IPS-18a (cell line): ENCODE results near the gene ZNF266.

ENCODE experiments used
- H3K27ac ChIP-seq: one replicate; pipeline ENCODE4 v1.5.1; 2013; ENCODE audit warnings: low read length
- H3K27me3 ChIP-seq: one replicate; pipeline ENCODE4 v1.6.1; 2013; ENCODE audit warnings: mild to moderate bottlenecking, low read length; ENCODE audit not compliant: control insufficient read depth, insufficient read depth
- H3K36me3 ChIP-seq: one replicate; pipeline ENCODE4 v1.6.1; 2013; ENCODE audit warnings: low read depth, low read length; ENCODE audit not compliant: control insufficient read depth
- H3K4me1 ChIP-seq: one replicate; pipeline ENCODE4 v1.6.1; 2013; ENCODE audit warnings: low read depth, low read length; ENCODE audit not compliant: control insufficient read depth
- H3K4me3 ChIP-seq: one replicate; pipeline ENCODE4 v1.5.1; 2013; ENCODE audit warnings: low read length
- H3K9ac ChIP-seq: one replicate; pipeline ENCODE4 v1.6.1; 2013; ENCODE audit warnings: mild to moderate bottlenecking, low read length, moderate library complexity
- H3K9me3 ChIP-seq: one replicate; pipeline ENCODE4 v1.6.1; 2013; ENCODE audit warnings: low read depth, low read length; ENCODE audit not compliant: control insufficient read depth

The ZNF266 gene

DNA sequence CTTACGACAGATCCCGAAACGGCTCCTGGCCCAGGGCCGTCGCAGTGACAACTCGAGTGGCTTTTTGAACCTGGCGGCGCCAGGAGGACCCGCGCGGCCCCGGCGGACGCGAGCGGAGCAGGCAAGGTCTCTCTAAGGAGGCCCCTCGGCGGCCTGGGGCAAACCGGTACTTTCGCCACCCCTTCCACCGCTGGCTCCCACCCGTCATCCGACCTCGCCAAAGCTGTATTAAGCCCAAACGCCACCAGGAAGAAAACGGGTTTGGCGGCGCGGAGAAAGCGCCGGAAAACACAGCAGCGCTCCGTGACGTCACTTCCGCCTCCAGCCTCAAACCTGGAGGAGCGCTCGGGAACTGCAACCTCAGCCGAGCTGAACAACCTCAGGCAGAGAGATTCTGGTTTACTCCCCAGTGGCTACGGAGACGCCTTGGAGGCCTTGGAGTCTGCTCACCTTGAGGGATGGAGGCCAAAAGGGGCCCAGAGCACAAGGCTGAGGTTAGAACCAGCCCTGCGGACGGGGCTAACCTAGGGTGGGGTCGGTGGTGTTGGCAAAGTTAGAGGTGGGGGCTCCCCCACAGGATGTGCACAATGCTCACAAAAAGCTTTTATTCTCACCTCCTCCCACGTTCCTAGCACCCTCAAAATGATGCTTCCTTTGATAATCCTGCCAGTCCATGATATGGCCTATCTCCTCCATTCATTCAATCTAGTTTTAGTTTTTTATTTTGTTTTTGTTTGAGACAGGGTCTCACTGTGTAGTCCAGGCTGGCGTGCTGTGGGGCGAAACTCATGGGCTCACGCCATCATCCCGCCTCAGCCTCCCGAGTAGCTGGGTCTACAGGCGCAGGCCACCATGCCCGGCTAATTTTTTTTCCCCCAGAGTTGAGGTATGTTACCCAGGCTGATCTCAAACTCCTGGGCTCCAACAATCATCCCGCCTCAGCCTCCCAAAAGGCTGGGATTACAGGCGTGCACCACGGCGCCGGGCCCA, at the start of gene ZNF266:
ZNF266 (minus strand) TSS at position 295 of the 990 bp plus-strand sequence. CDS start 15,484 bp downstream, outside the sequence.
- H3K9me3 ChIP-seq = peaks cover 13% of the 10 kb centered on the region
- H3K4me3 ChIP-seq = peak within 1 kb of the TSS; percentile 87
- H3K4me1 ChIP-seq = peaks cover 5% of the 10 kb centered on the region
- H3K27ac ChIP-seq = peak within 1 kb of the TSS; percentile 76
- no peaks in the 10 kb centered on the region for H3K27me3 ChIP-seq
- peak within 1 kb of the TSS; percentile 78 for H3K9ac ChIP-seq
- H3K36me3 ChIP-seq = peaks cover 4% of the 10 kb centered on the region

DNA sequence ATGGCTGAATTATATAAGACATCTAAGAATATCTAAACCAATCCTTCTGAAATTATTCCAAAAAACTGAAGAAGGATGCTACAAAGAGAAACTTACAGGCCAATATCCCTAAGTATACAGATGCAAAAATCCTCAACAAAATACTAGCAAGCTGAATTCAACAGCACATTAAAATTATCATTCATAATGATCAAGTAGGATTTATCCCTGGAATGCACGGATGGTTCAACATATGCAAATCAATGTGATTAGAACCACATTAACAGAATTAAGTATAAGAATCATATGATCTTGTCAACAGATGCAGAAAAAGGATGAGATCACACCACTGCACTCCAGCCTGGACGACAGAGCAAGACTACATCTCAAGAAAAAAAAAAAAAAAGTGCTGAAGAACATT, 49.8 kb upstream of the ZNF266 start:
- Histone ChIP-seq H3K9me3 (peaks cover 23% of the 10 kb centered on the region), H3K9ac (no peak overlapping the region), H3K27me3 (no peaks in the 10 kb centered on the region), H3K4me3 (no peak overlapping the region), H3K4me1 (no peaks in the 10 kb centered on the region), H3K36me3 (no peaks in the 10 kb centered on the region), H3K27ac (no peak overlapping the region)

DNA sequence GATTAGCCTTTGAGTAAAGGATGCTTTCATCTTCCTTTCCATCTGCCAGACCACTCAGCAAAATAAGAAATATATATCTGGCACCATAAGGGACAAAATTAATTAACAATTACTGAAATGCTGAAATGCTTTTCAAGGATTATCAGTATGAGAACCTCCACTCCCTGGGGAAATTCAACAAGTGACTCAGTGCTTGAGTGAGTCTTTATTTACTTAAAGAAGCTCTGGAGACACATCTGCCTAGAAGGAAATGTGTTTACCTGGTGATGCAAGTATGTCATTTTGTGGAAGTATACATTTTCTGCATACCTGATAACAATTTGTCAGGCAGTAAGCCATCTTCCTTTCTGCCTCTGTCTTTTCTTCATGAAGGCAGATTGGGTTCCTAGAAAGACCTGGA, 39.6 kb upstream of the ZNF266 start:
- Histone ChIP-seq H3K4me3 (no peak overlapping the region), H3K4me1 (no peaks in the 10 kb centered on the region), H3K27me3 (no peaks in the 10 kb centered on the region), H3K27ac (no peak overlapping the region), H3K9me3 (peaks cover 79% of the 10 kb centered on the region), H3K9ac (no peak overlapping the region), H3K36me3 (no peaks in the 10 kb centered on the region)

DNA sequence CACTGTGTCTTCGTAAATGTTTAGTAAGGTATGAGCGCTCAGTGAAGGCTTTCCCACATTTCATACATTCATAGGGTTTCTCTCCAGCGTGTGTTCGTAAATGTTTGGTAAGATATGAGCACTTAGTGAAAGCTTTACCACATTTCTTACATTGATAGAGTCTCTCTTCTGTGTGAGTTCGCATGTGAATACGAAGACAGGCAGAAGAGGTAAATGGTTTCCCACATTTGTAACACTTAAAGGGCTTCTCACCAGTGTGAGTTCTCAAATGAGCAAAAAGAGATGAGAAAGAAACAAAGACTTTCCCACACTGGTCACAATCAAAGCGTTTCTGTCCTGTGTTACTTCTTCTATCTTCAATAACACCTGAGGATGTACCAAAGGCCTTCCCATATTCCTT, 31.8 kb upstream of the ZNF266 start:
- Histone ChIP-seq H3K27me3 (no peaks in the 10 kb centered on the region), H3K36me3 (no peaks in the 10 kb centered on the region), H3K4me3 (no peak overlapping the region), H3K4me1 (no peaks in the 10 kb centered on the region), H3K9ac (no peak overlapping the region), H3K27ac (no peak overlapping the region), H3K9me3 (peaks cover 68% of the 10 kb centered on the region)

DNA sequence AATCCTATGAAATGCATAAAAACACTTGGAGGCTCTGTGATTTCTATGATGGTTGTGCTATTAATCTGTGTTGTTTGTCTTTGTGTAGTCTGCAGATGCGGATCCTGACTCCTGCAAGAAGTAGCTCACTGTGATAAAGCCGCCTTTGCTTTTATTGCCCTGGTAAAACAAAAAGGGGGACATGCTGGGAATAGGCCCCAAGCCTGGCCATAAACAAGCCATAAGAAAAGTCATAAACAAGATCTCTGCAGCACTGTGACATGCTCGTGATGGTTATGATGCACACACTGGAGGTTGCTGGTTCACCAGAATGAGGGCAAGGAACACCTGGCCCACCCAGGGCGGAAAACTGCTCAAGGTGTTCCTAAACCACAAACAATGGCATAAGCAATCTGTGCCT, 26.6 kb upstream of the ZNF266 start:
- Histone ChIP-seq H3K9me3 (peaks cover 66% of the 10 kb centered on the region), H3K36me3 (no peaks in the 10 kb centered on the region), H3K27ac (no peak overlapping the region), H3K27me3 (no peaks in the 10 kb centered on the region), H3K4me1 (no peaks in the 10 kb centered on the region), H3K4me3 (no peak overlapping the region), H3K9ac (no peak overlapping the region)

DNA sequence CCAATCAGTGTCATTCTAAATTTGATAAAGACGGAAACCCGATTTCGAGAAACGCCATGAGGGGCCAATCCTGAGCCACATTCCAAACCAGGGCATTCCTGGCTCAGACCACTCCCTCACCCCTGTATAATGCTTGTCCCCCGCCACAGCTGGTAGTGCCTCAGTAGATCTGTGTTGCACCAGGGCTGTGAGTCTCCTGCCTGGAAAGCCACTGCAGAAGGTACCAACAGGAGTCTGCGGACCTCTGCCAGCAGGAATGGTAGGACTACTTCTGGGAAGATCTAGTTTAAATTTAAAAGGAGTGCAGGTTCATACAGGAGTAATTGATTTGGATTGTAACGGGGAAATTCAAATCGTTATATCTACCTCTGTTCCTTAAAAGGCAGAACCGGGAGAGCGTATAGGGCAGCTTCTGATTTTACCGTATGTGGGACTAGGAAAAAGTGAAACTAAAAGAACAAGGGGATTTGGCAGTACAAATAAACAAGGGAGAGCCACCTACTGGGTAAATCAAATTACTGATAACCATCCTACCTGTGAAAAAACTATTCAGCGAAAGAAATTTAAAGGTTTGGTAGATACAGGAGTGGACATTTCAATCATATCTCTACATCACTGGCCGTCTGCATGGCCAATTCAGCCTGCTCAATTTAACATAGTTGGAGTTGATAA, 20.8 kb upstream of the ZNF266 start:
- H3K36me3 ChIP-seq = no peaks in the 10 kb centered on the region
- no peak overlapping the region for H3K9ac ChIP-seq
- no peaks in the 10 kb centered on the region for H3K27me3 ChIP-seq
- H3K4me3 ChIP-seq = no peak overlapping the region
- H3K4me1 ChIP-seq = no peaks in the 10 kb centered on the region
- H3K9me3 ChIP-seq = peaks cover 65% of the 10 kb centered on the region
- H3K27ac ChIP-seq = no peak overlapping the region

DNA sequence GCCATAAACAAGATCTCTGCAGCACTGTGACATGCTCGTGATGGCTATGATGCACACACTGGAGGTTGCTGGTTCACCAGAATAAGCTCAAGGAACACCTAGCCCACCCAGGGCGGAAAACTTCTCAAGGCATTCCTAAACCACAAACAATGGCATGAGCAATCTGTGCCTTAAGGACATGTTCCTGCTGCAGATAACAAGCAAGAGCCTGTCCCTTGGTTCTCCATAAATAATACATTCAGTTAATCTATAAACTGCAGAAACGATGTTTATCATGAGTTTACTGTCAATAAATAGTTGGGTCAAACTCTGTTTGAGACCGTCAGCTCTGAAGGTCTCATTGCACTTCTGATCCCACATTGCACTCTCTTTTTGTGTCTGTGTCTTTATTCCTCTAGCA, 18.6 kb upstream of the ZNF266 start:
- Histone ChIP-seq H3K36me3 (no peaks in the 10 kb centered on the region), H3K9ac (no peak overlapping the region), H3K4me1 (no peaks in the 10 kb centered on the region), H3K27me3 (no peaks in the 10 kb centered on the region), H3K4me3 (no peak overlapping the region), H3K27ac (no peak overlapping the region), H3K9me3 (peaks cover 61% of the 10 kb centered on the region)

DNA sequence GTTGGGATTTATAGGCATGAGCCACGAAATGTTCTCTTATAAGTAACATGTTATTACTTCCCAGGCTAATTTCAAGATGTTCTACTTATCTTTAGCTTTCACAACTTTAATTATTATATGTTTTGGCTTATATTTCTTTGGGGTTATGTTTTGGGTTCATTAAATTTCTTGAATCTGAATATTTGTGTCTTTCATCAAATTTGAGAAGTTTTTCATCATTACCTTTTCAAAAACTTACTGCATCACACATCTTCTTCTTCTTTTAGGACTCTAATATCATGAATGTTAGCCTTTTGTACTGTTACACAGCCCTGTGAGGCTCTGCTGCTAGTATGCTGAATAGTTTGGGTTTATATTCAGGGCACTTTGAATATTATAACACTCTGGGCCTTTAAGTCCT, 9.7 kb upstream of the ZNF266 start:
- Histone ChIP-seq H3K36me3 (no peaks in the 10 kb centered on the region), H3K27ac (no peak overlapping the region), H3K4me3 (no peak overlapping the region), H3K27me3 (no peaks in the 10 kb centered on the region), H3K4me1 (no peaks in the 10 kb centered on the region), H3K9ac (no peak overlapping the region), H3K9me3 (peaks cover 70% of the 10 kb centered on the region)

DNA sequence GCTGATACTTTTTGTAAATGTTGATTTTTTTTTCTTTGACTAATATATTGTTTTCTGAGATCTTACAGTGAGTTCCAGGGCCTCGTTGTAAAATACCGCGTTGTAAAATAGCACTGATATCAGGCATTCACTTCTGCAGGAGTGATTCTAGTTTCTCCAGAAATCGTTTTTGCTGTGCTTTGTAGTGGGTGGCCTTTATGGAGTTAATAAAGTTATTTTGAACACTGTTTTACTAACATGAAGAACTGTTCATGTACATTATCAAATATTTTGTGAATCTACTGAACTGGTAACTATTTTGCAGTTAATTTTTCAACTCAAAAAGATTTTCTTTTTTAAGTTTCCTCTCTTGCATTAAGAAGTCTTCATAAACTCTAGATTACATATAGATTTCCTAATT, 985 bp upstream of the ZNF266 start:
- Histone ChIP-seq H3K4me1 (peaks cover 5% of the 10 kb centered on the region), H3K36me3 (peaks cover 4% of the 10 kb centered on the region), H3K9ac (no peak overlapping the region), H3K27me3 (no peaks in the 10 kb centered on the region), H3K4me3 (peak overlapping the region; percentile 87), H3K27ac (no peak overlapping the region), H3K9me3 (peaks cover 17% of the 10 kb centered on the region)

DNA sequence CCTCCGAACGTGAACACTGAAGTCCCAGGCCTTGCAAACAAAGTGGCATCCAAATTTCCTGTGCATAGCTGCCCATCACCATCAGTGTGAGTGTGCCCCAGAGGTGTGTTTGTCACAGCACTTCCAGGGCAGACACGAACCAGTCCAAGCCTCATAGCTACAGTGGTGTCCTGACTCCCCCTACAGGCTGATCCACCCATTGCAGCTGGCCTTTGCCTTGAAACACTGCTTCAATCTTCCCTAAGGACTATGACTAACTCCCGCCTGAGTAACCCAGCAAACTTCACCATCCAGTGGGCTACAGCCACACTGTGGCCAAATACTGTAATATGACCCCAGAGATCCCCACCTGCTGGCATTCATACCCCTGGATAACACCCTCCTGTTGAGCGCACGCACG, 3.9 kb downstream of the ZNF266 start:
- peaks cover 5% of the 10 kb centered on the region for H3K4me1 ChIP-seq
- H3K9ac ChIP-seq = no peak overlapping the region
- H3K9me3 ChIP-seq = no peaks in the 10 kb centered on the region
- H3K36me3 ChIP-seq = peaks cover 4% of the 10 kb centered on the region
- H3K4me3 ChIP-seq = no peak overlapping the region
- H3K27me3 ChIP-seq = no peaks in the 10 kb centered on the region
- H3K27ac ChIP-seq = no peak overlapping the region

DNA sequence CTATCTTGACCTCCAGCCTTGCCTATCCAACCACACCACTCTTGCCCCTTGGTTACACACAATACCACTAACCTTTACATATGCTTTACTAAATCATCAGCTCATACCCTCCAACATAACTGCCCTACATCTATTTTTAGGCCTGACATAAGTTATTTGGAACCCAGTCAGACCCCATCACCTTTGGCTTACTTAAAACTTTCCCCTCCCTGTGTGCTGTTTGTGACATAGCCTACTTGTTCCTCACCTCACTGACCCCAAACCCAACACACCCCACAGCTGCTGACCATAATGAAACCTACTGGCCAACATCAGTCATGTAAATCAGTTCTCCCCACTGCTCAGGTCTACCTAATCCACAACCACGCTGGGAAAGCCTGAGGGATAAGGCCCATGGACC, 4.9 kb downstream of the ZNF266 start:
- Histone ChIP-seq H3K27me3 (no peaks in the 10 kb centered on the region), H3K36me3 (peaks cover 4% of the 10 kb centered on the region), H3K9me3 (no peaks in the 10 kb centered on the region), H3K4me3 (no peak overlapping the region), H3K4me1 (peaks cover 5% of the 10 kb centered on the region), H3K9ac (no peak overlapping the region), H3K27ac (no peak overlapping the region)
